Caco-2 (cell line): ENCODE results near the gene ERCC2. TPM values are rescaled to one million over a fixed set of nuclear protein-coding genes. Genes with fewer than 3 reads are reported as not detected.
"Not testable (repeated sequence)": the region's sequence is repeated elsewhere in the genome, so short reads cannot be mapped to it uniquely, and the experiment has no call there.

Experiments
- BruUV-seq: library from RNA; stranded (reverse); fragments of 400-500 nt; replicated peaks from 2 replicates; lab custom pipeline; 2021; lab: Mats Ljungman, UMichigan
- CTCF ChIA-PET: fragments of 300-600 bp; sonication (Branson Sonifier 250); formaldehyde crosslinking; loops from one replicate; lab custom pipeline; 2022; ENCODE audit warnings: antibody characterized with exemption; lab: Charles Lee
- POLR2A ChIA-PET: fragments of 300-600 bp; sonication (Branson Sonifier 250); formaldehyde crosslinking; loops from one replicate; lab custom pipeline; 2022; ENCODE audit warnings: antibody characterized with exemption; lab: Charles Lee
- DNase-seq, 2 experiments: peaks; one replicate each; pipeline versions ENCODE4 v3.0.0 to v3.0.0-alpha.2; 2020 to 2022
- H3K27me3 ChIP-seq: replicated peaks from 2 replicates; pipeline ENCODE4 v1.6.0; 2011; ENCODE audit warnings: low read length; ENCODE audit not compliant: control insufficient read depth, insufficient read depth
- H3K36me3 ChIP-seq: 2 replicates; pipeline ENCODE4 v1.5.1; 2011; ENCODE audit warnings: low read length; ENCODE audit not compliant: control insufficient read depth, insufficient read depth
- H3K4me1 ChIP-seq: fragments of 250-450 bp; sonication (Bioruptor Pico); 2 replicates; pipeline ENCODE4 v1.5.1; 2020; ENCODE audit warnings: mild to moderate bottlenecking
- H3K4me3 ChIP-seq: 2 replicates; pipeline ENCODE4 v1.5.1; 2011; ENCODE audit warnings: low read depth, mild to moderate bottlenecking, control low read depth, low read length
- H3K9me3 ChIP-seq: fragments of 250-450 bp; sonication (Bioruptor Pico); 2 replicates; pipeline ENCODE4 v1.5.1; 2020; ENCODE audit warnings: mild to moderate bottlenecking, moderate library complexity
- H3K27ac Mint-ChIP-seq: one replicate; pipeline ENCODE4 v1.8.0; 2022; ENCODE audit warnings: mixed read lengths; ENCODE audit not compliant: unreplicated experiment
- H3K27me3 Mint-ChIP-seq: one replicate; pipeline ENCODE4 v1.8.0; 2022; ENCODE audit warnings: mixed read lengths; ENCODE audit not compliant: insufficient read depth, unreplicated experiment
- H3K36me3 Mint-ChIP-seq: one replicate; pipeline ENCODE4 v1.8.0; 2022; ENCODE audit warnings: mild to moderate bottlenecking, mixed read lengths; ENCODE audit not compliant: insufficient read depth, unreplicated experiment
- H3K4me1 Mint-ChIP-seq: one replicate; pipeline ENCODE4 v1.8.0; 2022; ENCODE audit warnings: low read depth, mixed read lengths; ENCODE audit not compliant: unreplicated experiment
- H3K4me3 Mint-ChIP-seq: one replicate; pipeline ENCODE4 v1.8.0; 2022; ENCODE audit warnings: mild to moderate bottlenecking, moderate library complexity, mixed read lengths; ENCODE audit not compliant: unreplicated experiment
- H3K9me3 Mint-ChIP-seq: one replicate; pipeline ENCODE4 v1.8.0; 2022; ENCODE audit warnings: mixed read lengths; ENCODE audit not compliant: unreplicated experiment
- intact Hi-C: fragments of 100-400 bp; cut with micrococcal nuclease; formaldehyde crosslinking; loops from one replicate; pipeline ENCODE4 v1.10.0; 2022; ENCODE audit not compliant: unreplicated experiment
- total RNA-seq: library from RNA; stranded (reverse); gene quantifications from 2 replicates; pipeline ENCODE4 v1.2.3, GENCODE V29; 2022
- TF ChIP-seq, protein P1 (sequence below), 2 experiments: fragments of 200-600 bp in 1 of 2; IDR thresholded peaks; 1 replicate in 1 of 2; 2 replicates in 1 of 2; pipeline versions ENCODE4 v1.5.1 to v1.8.0; 2011 to 2022; ENCODE audit warnings: antibody characterized with exemption in 1 of 2, control low read depth in 1 of 2, inconsistent platforms in 1 of 2, low read depth in 1 of 2, low read length in 1 of 2, mild to moderate bottlenecking in 1 of 2, moderate library complexity in 1 of 2; ENCODE audit not compliant: insufficient read depth in 1 of 2, severe bottlenecking in 1 of 2, unreplicated experiment in 1 of 2

ERCC2 gene
- total RNA-seq, 1 experiment from 2014 or later = 86.8 TPM

DNA sequence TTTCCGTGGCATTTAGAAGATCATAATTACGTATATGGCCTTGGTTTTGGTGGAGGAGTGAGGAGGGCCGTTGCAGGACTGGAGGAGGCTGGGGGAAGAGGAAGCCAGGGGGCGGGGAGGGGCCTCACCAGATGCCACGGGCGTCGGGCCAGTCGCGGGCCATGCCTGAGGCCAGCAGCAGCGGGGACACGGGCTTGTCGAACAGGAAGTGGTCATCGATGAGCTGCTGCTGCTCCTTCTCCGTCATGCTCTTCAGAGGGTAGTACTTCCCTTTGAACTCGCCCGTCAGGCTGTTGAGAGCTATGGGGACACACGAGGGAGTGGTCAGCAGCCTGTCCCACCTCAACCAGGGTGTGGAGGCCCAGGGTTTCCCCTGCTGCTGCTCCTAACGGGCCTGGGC is 58.8 kb downstream of the ERCC2 start:
- intact Hi-C loops = no loop called here
- TF ChIP-seq, protein P1, sequence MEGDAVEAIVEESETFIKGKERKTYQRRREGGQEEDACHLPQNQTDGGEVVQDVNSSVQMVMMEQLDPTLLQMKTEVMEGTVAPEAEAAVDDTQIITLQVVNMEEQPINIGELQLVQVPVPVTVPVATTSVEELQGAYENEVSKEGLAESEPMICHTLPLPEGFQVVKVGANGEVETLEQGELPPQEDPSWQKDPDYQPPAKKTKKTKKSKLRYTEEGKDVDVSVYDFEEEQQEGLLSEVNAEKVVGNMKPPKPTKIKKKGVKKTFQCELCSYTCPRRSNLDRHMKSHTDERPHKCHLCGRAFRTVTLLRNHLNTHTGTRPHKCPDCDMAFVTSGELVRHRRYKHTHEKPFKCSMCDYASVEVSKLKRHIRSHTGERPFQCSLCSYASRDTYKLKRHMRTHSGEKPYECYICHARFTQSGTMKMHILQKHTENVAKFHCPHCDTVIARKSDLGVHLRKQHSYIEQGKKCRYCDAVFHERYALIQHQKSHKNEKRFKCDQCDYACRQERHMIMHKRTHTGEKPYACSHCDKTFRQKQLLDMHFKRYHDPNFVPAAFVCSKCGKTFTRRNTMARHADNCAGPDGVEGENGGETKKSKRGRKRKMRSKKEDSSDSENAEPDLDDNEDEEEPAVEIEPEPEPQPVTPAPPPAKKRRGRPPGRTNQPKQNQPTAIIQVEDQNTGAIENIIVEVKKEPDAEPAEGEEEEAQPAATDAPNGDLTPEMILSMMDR (IDR thresholded peaks at IDR 0.05; ENCODE audit: insufficient read depth in 1 of 2, low read depth in 1 of 2, low read length in 1 of 2, severe bottlenecking in 1 of 2, unreplicated experiment in 1 of 2) = no peak
- no peak overlapping the region for H3K4me3 Mint-ChIP-seq
- ChIA-PET POLR2A (no interaction called here), CTCF (no interaction called here)
- H3K27me3 ChIP-seq = 0 out of 2 replicates have a peak, but pooled peaks cover 1% of the 10 kb centered on the region
- no peaks in the 10 kb centered on the region for H3K4me1 ChIP-seq
- no TSS peak for BruUV-seq
- no peaks in the 10 kb centered on the region for H3K36me3 ChIP-seq
- no peaks in the 10 kb centered on the region for H3K9me3 Mint-ChIP-seq
- peaks cover 7% of the 10 kb centered on the region for H3K27me3 Mint-ChIP-seq
- no peak overlapping the region for H3K27ac Mint-ChIP-seq
- no peaks in the 10 kb centered on the region for H3K4me1 Mint-ChIP-seq
- H3K4me3 ChIP-seq = no peak overlapping the region
- no peaks in the 10 kb centered on the region for H3K36me3 Mint-ChIP-seq
- H3K9me3 ChIP-seq = no peaks in the 10 kb centered on the region
- DNase-seq = no peak

DNA sequence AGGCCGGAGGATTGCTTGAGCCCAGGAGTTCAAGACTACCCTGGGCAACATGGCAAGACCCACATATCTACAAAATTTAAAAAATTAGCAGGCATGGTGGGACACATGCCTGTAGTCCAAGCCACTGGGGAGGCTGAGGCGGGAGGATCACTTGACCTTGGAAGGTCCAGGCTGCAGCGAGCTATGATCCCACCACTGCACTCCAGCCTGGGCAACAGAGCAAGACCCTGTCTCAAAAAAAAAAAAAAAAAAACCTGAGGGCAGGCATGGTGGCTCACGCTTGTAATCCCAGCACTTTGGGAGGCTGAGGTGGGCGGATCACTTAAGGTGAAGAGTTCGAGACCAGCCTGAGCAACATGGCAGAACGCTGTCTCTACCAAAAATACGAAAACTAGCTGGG is 61.1 kb downstream of the ERCC2 start:
- POLR2A ChIA-PET, H3K36me3 Mint-ChIP-seq, H3K4me3 ChIP-seq, H3K9me3 ChIP-seq, BruUV-seq, H3K27me3 ChIP-seq, intact Hi-C loops, H3K4me3 Mint-ChIP-seq, DNase-seq, H3K4me1 ChIP-seq, H3K27me3 Mint-ChIP-seq, H3K4me1 Mint-ChIP-seq, H3K36me3 ChIP-seq, H3K27ac Mint-ChIP-seq, H3K9me3 Mint-ChIP-seq: not testable (repeated sequence)
- CTCF ChIA-PET = interaction anchor here (0.7 kb wide), 1 partner anchor 320 kb away, joined by 4 read pairs; no protein-coding TSS in a partner anchor

DNA sequence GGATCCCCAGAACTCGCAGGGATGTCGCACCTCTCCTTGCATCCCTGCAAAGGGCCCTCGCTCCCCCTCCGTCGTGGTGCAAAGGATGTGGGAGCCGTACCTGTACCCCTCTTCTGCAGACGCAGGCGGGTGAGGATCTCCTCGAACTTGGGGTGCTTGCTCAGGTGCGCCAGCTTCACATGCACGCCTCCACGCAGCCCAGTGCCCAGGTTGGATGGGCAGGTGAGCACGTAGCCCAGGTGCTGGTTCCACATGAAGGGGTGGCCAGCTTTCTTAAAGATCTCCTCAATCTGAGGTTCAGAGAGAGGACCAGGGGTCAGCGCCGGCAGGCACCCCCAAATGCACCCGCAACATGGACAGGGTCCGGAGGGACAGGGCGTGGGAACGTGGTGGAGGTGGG is 63.0 kb downstream of the ERCC2 start:
- Histone ChIP-seq H3K4me1 (no peaks in the 10 kb centered on the region), H3K27me3 (no peaks in the 10 kb centered on the region), H3K36me3 (no peaks in the 10 kb centered on the region), H3K9me3 (0 out of 2 replicates have a peak, but pooled peaks cover 2% of the 10 kb centered on the region), H3K4me3 (no peak overlapping the region)
- intact Hi-C loops = no loop called here
- Mint-ChIP-seq H3K9me3 (no peaks in the 10 kb centered on the region), H3K27ac (no peak overlapping the region), H3K4me3 (no peak overlapping the region), H3K27me3 (no peaks in the 10 kb centered on the region), H3K36me3 (peaks cover 13% of the 10 kb centered on the region), H3K4me1 (no peaks in the 10 kb centered on the region)
- no TSS peak for BruUV-seq
- DNase-seq = no peak
- TF ChIP-seq, protein P1 (IDR thresholded peaks at IDR 0.05; ENCODE audit: insufficient read depth in 1 of 2, low read depth in 1 of 2, low read length in 1 of 2, severe bottlenecking in 1 of 2, unreplicated experiment in 1 of 2) = no peak
- ChIA-PET POLR2A (interaction anchor here (0.6 kb wide), 1 partner anchor 461 kb away, joined by 9 read pairs; the partner anchor contains the start of gene NECTIN2), CTCF (no interaction called here)
